Pulmonary artery endothelial cell (primary cell): ENCODE data around the gene TMEM38B. TPM values are rescaled to one million over a fixed set of nuclear protein-coding genes. Genes with fewer than 3 reads are reported as not detected.
"Not testable (repeated sequence)": the region's sequence is repeated elsewhere in the genome, so short reads cannot be mapped to it uniquely, and the experiment has no call there.

ENCODE experiments used
- DNase-seq: peaks from one replicate; pipeline ENCODE4 v3.0.0-alpha.2; 2011; ENCODE audit warnings: low read depth, low spot score
- total RNA-seq: library from RNA; depleted of rRNA; stranded (reverse); fragments of >200 nt; gene quantifications from 2 replicates; pipeline ENCODE4 v1.2.3, GENCODE V29; 2014

TMEM38B gene
- total RNA-seq, 1 donor from 2014 or later, result 6.3 TPM

DNA sequence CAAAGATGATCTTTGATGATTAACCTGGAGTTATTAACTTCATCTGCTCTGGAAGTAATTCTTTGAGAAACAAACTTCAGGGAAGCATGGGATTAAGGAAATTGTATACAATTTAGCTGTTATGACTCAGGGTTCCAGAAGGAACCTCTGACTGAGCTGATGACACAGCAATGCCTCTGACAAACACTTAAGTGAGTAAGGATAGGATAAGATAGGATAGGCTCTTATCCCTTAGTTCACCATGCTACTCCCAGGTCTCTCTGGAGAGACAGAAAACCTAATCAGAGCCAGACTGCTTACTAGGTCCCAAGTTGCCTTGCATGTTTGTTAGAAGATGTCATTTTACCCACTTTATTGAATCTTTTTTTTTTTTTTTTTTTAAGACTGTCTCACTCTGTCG lies 12.6 kb upstream of the TMEM38B start:
- DNase-seq, result no peak

DNA sequence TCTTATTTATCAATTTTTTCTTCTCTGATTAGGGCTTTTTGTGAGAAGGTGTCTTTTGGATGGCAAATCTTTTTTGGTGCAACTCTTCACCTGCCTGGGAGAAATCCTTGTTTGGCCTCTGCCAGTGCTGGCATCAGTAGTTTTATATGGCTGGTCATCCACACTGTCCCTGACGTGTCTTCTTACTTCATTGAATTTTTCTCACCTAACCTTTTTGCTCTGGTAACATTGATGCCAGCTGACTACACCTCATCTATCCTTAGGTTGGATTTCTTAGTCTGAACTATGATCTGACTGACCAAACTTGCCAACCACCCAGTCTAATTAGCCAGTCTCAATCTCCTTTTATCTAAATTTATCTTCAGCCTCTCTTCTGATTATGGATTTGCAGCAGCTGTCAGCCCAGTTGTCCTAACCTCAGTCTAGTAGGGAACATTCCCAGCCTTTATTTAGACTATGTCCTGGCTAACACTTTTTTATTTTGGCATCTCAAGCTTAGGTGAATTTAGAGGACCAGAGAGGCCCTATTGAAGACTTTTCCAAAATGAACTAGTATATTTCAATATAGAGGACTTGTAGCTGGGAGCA lies 10.6 kb upstream of the TMEM38B start:
- no peak for DNase-seq

DNA sequence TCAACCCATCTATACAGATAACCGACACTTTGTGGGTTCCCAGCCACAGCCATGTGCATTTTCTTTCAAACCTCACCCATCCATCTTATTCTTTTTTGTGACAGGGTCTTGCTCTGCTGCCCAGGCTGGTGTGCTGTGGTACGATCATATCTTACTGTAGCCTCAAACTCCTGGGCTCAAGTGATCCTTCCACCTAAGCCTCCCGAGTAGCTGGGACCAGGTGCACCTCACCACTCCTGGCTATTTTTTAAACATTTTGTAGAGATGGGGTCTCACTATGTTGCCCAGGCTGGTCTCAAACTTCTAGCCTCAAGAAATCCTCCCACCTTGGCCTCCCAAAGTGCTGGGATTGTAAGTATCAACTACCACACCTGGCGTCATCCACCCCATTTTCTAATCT lies 7.4 kb upstream of the TMEM38B start:
- no peak for DNase-seq

DNA sequence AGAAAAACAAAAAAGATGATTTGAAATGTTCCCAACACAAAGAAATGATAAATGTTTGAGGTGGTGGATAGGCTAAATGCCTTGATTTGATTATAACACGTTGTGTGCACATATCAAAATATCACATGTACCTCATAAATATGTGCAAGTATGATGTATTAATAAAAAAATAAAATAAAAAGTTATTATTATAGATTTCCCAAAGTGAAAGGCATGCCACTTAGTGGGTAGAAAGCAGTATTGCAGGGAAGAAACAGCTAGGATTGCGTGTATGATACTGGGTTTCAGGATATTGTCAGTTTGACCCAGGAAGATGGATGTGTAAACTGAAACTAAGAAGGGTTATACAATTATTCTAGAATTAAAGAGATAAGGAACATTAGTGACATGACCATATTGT lies 3.6 kb upstream of the TMEM38B start:
- no peak for DNase-seq

DNA sequence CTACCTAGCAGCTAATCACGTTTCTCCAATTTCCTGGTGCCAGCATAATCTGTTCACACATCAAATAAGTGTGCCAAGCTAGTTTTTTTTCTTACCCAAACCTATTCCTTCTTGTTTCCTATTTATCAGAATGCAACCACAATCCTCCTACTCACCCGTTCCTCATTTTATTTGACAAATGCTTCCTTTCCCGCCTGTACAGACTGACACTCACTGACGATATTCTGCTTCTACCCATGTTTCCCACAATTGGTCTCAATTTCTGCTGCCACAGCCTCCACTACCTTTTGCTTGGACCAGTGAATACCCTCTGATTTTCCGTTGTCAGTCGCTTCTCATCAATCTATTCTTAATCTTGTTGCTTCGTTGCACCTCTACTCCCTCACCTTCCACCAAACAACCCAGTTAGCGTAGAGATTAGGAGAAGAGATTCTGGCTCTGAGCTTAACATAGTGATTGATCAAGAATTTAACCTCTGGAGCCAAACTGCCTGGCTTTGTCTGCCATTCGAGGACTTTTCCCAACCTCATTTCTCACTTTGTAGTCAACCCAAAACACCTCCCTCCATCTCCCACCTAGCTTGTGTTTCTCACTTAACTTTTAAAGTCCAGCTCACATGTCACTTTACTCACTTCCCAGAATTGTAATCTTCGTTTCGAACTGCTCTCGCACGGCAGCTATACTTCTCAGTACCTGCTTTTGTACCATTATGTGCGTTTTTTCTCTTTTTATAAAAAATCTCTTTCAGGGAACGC lies 729 bp upstream of the TMEM38B start:
- DNase-seq, result no peak

DNA sequence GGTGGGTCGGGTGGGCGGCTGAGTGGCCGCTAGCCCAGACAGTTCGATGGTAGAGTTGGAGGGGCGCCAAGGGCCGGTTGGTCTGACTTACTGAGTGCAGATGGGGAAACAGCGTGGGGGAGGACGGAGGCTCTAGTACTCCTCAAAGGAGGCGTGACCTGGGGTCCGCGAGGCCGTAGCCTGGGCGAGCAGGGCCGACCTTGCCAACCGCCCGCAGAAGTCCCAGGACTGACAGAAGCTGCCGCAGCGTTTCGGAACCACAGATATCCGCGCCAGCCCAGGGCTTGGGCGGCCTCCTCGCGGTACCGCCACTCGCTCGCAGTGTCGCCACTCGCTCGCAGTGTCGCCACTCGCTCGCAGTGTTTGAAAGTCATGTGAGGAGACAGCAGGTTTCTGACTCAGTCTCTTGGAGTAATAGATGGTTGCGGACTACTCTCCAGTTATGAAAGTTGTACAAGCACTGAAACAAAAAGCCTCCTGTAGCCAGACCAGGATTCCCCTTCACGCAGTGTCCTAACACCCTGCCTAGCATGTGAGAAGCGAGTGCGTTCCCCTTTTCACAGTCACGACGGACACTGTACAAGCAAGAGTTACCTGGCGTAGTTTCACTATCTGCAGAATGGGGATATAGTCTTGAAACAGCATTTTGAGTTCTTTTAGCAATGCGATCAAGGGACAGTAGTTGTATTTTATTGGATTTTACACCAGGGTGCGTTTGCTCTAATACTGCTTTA lies 674 bp downstream of the TMEM38B start:
- no peak for DNase-seq

DNA sequence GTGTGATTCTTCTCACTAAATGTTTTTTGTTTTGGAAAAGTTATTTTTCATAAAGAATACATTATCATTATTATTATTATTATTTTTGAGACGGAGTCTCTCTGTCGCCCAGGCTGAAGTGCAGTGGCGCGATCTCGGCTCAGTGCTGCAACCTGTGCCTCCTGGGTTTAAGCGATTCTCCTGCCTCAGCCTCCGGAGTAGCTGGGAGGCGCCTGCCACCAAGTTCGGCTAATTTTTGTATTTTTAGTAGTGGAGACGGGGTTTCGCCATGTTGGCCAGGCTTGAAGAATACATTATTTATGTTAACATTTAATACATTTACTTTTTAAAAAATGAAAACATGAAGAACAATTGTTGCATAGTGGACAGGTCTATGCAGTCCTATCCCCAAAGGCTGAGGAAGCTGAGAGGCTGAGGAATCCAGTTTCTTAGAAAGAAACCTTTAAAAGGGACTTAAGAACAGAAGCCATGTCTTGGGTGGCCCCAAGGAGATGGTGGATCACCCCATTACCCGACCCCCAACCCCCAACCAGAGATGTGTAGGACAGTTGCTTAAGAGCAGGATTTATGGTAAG lies 2.0 kb downstream of the TMEM38B start:
- no peak for DNase-seq

DNA sequence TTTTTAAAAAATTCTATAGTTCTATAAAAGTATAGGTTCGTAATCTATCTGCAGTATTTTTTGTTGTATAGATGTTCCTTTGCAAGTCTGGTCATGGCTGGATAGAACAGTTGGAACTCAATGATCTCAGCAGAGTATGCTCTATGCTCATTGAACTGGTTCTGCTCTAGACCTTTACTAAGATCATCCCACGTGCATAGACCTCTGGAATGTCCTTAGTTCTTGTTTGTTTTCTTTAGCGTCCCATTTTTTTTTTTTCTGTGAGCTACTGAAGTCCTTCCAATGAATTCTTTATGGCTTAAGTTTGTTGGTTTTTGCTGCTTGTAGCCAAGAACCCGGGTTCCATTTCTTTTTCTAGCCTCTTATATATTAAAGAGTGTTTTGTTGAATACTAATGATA lies 3.5 kb downstream of the TMEM38B start:
- no peak for DNase-seq

DNA sequence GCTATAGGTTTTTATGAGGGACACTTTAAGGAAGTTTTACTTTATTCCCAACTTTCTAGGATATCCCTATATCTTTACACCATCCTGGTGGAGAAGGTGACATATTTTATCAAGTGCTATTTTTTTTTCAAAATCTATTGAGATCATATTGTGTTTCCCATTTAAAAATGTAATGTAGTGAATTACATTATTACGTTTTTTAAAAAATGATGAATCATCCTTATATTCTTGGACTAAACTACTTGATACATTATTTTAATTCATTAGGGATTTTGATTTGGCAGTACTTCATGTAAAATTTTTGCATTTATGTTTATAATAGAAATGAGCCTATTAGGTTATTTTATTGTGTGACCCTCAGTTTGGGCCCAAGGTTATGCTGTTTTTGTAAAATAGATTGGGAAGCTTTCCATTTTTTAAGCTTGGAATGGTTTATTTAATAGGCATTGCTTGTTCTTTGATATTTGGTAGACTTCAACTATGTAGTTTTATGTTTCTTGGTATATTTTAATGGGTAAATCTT lies 4.1 kb downstream of the TMEM38B start:
- DNase-seq, result no peak

DNA sequence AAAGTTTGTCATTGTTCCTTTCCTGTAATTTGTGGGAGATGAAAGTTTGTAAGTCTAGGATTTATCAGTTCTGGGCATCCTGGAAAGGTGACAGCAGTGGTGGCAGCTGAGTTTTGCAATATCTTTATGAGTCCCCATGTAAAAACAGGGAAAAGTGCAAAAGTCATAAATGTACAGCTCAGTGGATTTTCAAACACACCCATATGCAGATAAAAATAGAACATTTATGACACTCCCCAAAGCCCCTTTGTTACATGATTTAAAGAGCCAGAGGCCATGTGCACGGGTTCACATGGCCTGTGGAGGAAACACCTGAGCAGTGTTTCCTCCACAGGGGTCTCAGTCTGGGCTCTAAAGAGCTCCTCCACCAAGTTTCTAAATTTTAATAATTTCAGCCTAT lies 6.3 kb downstream of the TMEM38B start:
- no peak for DNase-seq

DNA sequence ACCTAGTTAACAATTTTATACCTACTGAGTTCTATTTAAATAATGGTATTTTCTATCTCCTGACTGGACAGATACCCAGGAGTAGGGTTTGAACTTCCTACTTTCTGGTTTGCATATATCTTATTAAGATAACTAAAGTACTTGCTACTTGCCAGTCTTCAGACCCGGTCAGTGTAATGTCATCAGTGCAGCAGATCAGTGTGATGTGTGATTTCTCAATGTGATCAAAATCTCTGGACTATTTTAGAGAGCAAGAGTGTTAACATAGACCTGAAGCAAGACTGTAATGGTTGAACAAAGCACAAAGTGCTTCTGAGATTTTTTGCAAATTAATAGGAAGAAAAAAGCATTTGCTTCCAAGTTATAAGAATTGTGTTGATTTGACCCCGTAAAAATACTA lies 6.8 kb downstream of the TMEM38B start:
- no peak for DNase-seq

DNA sequence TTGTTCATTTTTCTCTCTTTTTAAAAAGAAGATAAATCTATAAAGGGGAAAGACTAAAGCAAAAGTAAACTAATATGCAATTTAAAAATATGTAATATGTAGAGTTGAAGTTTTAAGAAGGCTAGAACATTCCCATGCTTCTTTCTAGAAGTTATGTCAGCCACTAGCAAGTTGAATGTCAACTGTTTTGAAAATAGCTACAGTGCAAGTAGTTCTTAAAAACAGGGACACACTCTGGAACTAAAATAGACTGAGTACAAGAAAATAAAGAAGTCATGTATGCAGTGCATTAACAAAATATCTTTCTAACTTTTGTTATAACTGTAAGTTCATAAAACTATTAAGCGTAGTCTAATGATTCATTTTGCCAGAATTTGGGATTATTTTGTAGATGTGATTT lies 7.9 kb downstream of the TMEM38B start:
- no peak for DNase-seq

DNA sequence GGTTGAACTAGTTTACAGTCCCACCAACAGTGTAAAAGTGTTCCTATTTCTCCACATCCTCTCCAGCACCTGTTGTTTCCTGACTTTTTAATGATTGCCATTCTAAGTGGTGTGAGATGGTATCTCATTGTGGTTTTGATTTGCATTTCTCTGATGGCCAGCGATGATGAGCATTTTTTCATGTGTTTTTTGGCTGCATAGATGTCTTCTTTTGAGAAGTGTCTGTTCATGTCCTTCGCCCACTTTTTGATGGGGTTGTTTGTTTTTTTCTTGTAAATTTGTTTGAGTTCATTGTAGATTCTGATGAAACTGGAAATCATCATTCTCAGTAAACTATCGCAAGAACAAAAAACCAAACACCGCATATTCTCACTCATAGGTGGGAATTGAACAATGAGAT lies 9.3 kb downstream of the TMEM38B start:
- not testable (repeated sequence) for DNase-seq

DNA sequence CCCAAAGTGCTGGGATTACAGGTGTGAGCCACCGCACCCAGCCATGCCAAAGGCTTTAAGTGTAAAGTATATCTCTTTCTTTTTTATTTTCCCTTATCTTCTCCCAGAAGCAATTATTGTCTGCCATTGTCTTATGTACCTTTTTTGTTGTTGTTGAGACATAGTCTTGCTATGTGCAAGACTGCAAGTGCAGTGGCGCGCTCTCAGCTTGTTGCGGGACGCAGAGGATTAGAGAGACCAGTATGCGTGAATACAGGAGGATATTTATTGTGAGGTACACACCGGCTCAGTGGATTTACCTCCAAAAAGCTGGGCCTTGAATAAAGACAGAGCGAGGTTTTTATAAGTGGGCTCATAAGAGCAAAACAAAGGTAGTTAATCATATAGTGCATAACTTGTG lies 11.8 kb downstream of the TMEM38B start:
- DNase-seq, result no peak

DNA sequence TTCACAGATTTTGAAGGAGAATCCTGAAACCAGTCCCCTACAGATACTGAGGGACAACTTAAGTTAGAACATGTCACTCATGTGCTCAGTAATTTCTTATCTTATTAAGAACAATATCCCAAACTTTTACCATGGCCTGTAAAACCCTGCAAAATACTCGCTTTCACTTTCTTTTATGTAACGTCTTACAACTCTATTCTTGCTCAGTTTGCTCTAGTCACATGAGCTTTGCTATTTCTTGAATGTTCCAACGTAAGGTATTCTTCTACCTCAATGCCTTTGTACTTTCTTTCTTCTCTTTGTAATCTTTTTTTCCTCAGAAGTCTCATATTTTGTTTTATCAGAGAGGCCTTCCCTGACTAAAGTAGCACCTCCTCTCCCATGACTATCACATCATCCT lies 14.1 kb downstream of the TMEM38B start:
- no peak for DNase-seq

DNA sequence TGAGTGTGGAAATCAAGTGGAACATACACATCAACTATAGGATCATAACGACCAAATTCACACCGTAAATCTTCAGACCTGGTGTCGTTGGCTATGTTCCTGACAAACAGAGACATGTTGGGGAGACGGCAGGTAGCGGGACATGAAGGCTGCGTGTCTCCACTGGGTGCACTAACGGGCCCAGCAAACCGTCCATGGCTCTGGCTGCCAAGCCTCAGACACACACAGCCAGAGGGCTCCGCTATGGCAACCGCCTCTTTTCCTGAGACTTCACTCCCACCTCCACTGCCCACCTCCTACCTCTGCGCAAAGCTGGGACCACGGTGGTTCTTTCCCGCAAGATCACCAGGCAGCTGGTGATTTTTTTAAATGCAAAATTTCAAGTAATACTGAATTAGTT lies 16.3 kb downstream of the TMEM38B start:
- DNase-seq, result no peak

DNA sequence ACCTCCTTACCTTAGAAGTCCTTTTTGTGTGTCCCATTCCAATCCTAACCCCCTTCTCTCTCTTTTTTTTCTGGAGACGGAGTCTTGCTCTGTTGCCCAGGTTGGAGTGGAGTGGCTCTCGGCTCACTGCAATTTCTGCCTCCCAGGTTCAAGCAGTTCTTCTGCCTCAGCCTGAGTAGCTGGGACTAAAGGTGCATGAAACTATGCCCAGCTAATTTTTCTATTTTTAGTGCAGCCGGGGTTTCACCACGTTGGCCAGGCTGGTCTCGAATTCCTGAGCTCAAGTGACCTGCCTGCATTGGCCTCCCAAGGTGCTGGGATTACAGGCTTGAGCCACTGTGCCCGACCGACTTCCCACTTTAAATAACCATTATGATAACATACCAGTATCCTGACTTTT lies 17.5 kb downstream of the TMEM38B start:
- no peak for DNase-seq

DNA sequence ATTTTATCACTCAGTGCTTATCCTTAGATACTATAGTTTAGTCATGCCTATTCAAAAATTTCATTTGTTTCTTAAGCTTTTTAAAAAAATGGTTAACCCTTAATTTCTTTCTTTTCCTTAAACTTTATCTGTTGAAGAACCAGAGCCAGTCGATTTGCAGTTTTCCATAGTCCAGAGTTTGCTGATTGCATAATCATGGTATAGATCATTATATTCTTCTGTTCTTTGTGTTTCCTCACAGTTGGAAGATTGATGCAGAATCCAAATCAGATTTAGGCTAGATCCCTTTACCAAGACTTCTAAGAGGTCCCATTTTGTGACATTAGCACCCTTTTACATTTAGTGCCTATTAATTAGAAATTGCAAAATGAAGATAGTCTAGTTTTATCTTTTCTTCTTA lies 18.0 kb downstream of the TMEM38B start:
- DNase-seq, result no peak

DNA sequence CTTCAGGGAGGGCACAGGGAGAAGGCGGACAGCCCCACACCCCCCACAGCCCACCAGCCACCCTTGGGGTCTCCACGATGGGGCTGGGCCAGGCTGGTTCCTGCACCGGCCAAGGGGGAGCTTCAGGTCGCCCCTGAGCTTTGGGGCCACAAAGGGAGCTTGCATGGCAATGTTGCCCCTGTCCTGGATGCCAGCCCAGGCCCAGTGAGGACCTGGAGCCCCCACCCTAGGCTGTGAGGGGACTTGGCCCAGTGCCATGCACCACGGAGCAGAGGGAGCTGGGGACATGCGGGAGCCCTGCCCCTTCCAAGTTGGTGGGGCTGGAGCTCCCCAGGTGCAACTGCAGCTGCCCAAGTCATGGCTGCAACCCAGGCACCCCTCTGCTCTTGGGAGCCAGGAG lies 18.4 kb downstream of the TMEM38B start:
- DNase-seq, result no peak

DNA sequence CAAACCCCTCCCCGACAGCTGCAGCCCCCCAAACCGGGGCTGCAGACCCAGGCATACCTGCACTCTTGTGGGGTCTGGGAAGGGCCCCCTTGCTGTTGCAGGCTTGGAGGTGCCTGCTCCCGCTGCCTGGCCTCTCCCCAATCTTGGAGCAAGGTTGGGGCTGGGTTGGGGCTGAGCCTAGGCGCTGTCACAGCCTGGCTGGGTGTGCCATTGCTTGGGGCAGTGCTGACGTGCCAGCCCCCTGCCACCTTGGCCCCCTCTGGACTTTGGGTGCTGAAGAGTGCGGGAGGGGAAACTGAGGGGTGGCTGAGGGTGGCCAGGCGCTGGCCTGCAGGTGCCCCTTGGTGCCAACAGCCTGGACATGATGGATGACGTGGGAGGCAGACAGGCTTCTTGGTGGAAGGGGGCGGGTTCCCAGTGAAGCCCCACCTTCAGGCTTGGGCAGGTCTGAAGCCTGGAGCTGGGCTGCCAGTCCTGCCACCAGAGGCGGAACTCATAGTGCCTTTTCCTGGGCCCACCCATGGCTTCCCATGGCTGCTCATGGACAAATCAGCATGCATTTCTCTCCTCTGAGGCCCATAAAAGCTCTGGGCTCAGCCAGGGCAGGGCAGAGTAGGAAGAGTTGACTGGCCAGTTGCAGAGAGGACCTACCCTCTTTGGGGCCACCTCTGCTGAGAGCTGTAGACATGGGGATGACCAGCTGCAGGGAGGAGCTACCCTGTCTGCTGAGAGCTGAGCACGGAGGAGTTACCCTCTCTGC lies 19.1 kb downstream of the TMEM38B start:
- DNase-seq, result no peak

DNA sequence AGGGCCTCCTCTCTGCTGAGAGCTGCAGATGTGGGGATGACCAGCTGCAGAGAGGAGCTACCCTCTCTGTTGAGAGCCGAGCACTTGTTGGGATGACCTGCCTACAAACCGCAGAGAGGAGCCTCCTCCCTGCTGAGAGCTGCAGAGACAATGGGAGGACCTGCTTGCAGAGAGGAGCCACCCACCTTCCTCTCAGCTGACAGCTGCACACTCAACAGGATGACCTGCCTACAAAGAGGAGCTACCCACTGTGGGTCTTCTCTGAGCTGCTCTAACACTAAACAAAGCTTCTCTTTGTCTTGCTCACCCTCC lies 19.6 kb downstream of the TMEM38B start:
- DNase-seq, result no peak

DNA sequence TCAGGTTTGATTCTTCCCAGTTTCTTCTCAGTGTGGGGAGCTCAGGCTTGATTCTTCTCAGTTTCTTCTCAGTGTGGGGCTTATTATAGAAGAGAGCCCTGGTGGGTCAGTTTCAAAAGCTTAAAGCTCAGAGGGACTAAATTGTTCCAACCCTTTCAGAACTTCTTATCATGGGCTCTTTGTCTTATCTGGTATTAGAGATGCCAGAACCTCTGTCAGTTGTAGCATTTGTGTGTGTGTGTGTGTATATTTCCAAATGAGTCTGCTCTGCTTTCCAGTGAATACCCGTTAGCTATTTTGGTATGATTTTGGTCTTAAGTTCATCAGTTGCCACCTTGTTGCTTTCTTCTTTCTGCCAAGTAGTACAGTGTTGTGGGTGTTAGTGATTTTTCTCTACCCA lies 21.8 kb downstream of the TMEM38B start:
- no peak for DNase-seq
